Glutamatergic neuron (in vitro differentiated cells): ENCODE data around the gene NIFK. TPM values are rescaled to one million over a fixed set of nuclear protein-coding genes. Genes with fewer than 3 reads are reported as not detected.
A peak's percentile ranks its signal among the peaks of the same experiment; 100 is the strongest.

Experiments used
- DNase-seq: peaks from one replicate; pipeline ENCODE4 v3.0.0; 2022
- H3K27ac Mint-ChIP-seq: one replicate; pipeline ENCODE4 v1.8.0; 2020; ENCODE audit warnings: mild to moderate bottlenecking, mixed read lengths, inconsistent platforms; ENCODE audit not compliant: unreplicated experiment
- H3K27me3 Mint-ChIP-seq: one replicate; pipeline ENCODE4 v1.8.0; 2020; ENCODE audit warnings: mild to moderate bottlenecking, moderate library complexity, mixed read lengths, inconsistent platforms; ENCODE audit not compliant: unreplicated experiment
- H3K36me3 Mint-ChIP-seq: one replicate; pipeline ENCODE4 v1.8.0; 2020; ENCODE audit warnings: mild to moderate bottlenecking, mixed read lengths, inconsistent platforms; ENCODE audit not compliant: unreplicated experiment
- H3K4me1 Mint-ChIP-seq: one replicate; pipeline ENCODE4 v1.8.0; 2020; ENCODE audit warnings: mild to moderate bottlenecking, low read depth, mixed read lengths, inconsistent platforms; ENCODE audit not compliant: unreplicated experiment
- H3K4me3 Mint-ChIP-seq: one replicate; pipeline ENCODE4 v1.8.0; 2020; ENCODE audit warnings: mild to moderate bottlenecking, mixed read lengths, inconsistent platforms; ENCODE audit not compliant: unreplicated experiment
- H3K9me3 Mint-ChIP-seq: one replicate; pipeline ENCODE4 v1.8.0; 2020; ENCODE audit warnings: mild to moderate bottlenecking, moderate library complexity, mixed read lengths, inconsistent platforms; ENCODE audit not compliant: unreplicated experiment
- long read RNA-seq: library from polyadenylated mRNA; unstranded; transcript quantifications from one replicate; pipeline ENCODE4 v2.0.0, GENCODE V29; 2020; ENCODE audit not compliant: unreplicated experiment
- total RNA-seq: library from RNA; stranded (reverse); fragmentation: NEBNext Ultra II Directional; extraction: Animal tissue kit (Norgen Biotek cat#: 25700); gene quantifications from one replicate; pipeline ENCODE4 v1.2.1, GENCODE V29; 2021; ENCODE audit not compliant: unreplicated experiment
- TF ChIP-seq, protein P1 (sequence below): fragments of 200-600 bp; sonication (generic); IDR thresholded peaks from one replicate; pipeline ENCODE4 v1.5.0; 2021; ENCODE audit not compliant: partially characterized antibody, unreplicated experiment

The NIFK gene
- 38.5 TPM for total RNA-seq
- long read RNA-seq, transcript NIFK-205 (4 exons, 1,096 nt) = minor isoform, 7 of 30 reads
- long read RNA-seq, transcript NIFK-201 (7 exons, 1,734 nt) = major isoform, 20 of 30 reads
- long read RNA-seq, partial matches to known transcripts = 1 of 30 reads
- long read RNA-seq, other reads (novel, unspliced or antisense) = 2 of 30 reads

GRCh38 chr2:121736462-121737336 lies at the start of gene NIFK:
TSS of gene NIFK (minus strand) at chr2:121736875. CDS start at chr2:121736850, 25 bp downstream.
- TF ChIP-seq, protein P1, sequence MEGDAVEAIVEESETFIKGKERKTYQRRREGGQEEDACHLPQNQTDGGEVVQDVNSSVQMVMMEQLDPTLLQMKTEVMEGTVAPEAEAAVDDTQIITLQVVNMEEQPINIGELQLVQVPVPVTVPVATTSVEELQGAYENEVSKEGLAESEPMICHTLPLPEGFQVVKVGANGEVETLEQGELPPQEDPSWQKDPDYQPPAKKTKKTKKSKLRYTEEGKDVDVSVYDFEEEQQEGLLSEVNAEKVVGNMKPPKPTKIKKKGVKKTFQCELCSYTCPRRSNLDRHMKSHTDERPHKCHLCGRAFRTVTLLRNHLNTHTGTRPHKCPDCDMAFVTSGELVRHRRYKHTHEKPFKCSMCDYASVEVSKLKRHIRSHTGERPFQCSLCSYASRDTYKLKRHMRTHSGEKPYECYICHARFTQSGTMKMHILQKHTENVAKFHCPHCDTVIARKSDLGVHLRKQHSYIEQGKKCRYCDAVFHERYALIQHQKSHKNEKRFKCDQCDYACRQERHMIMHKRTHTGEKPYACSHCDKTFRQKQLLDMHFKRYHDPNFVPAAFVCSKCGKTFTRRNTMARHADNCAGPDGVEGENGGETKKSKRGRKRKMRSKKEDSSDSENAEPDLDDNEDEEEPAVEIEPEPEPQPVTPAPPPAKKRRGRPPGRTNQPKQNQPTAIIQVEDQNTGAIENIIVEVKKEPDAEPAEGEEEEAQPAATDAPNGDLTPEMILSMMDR = no peak
- Mint-ChIP-seq H3K36me3 (no peaks in the 10 kb centered on the region), H3K4me3 (peak within 1 kb of the TSS; percentile 90), H3K4me1 (peaks cover 3% of the 10 kb centered on the region), H3K9me3 (peaks cover 3% of the 10 kb centered on the region), H3K27ac (peak within 1 kb of the TSS; percentile 87), H3K27me3 (peaks cover 2% of the 10 kb centered on the region)
- peak; percentile 100 for DNase-seq

DNA sequence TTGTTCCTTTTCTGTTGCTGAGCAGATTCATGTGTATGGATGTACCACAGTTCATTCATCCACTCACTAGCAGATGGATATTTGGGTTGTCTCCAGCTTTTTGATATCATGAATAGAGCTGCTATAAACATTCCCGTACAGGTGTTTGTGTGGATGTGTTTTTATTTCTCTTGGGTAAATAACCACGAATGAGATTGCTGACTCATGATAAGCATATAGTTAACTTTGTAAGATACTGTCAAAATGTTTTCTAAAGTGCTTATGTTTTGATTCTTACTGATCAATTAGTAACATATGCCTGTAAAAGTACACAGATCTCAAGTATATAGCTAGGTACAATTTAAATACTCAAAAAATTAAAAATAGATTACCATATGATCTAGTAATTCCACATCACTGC lies 46.5 kb upstream of the NIFK start:
- no peaks in the 10 kb centered on the region for H3K4me1 Mint-ChIP-seq
- TF ChIP-seq, protein P1 = no peak
- no peaks in the 10 kb centered on the region for H3K27me3 Mint-ChIP-seq

DNA sequence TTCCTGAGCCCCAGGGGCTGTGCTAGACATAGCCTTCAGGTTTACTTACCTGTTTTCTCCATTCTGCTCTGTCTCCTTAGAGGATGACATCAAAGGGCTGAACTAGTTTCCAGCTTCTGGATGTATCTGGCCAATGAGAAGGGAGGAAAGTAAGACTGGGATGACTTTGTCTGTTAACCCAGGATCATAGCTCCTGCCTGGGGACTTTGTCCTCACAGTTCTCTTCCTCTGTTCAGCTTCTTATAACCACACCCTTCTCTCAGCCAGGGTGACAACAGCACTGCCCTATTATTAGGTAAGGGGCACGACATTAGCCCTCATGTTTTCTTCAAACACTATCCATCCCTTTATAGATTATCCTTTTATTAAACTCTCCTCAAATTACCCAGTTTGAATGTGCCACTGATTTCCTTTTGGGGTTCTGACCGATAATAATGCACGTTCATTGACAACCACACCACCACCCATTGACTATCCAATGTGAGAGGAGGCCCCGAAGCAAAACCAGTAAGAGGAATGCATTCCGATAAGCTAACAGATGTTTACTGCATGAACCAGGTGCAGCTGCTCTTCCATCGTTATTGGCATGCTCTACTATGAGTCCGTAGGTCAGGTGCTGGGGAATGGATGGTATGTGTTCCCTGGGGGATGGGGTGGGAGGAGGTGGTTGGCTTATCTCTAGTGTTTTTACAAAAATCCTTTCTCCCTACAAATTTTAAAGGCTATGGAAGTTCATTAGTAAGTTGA lies 42.2 kb upstream of the NIFK start:
- Mint-ChIP-seq H3K4me1 (peaks cover 11% of the 10 kb centered on the region), H3K9me3 (peaks cover 3% of the 10 kb centered on the region), H3K4me3 (no peak overlapping the region), H3K27me3 (peaks cover 7% of the 10 kb centered on the region), H3K27ac (no peak overlapping the region), H3K36me3 (peaks cover 4% of the 10 kb centered on the region)
- TF ChIP-seq, protein P1 = no peak
- DNase-seq = no peak

More for the DNA sequence above, 46.5 kb upstream of the NIFK start:
- Mint-ChIP-seq H3K4me3 (no peak overlapping the region), H3K27ac (no peak overlapping the region), H3K36me3 (no peaks in the 10 kb centered on the region), H3K9me3 (no peaks in the 10 kb centered on the region)
- DNase-seq = no peak

DNA sequence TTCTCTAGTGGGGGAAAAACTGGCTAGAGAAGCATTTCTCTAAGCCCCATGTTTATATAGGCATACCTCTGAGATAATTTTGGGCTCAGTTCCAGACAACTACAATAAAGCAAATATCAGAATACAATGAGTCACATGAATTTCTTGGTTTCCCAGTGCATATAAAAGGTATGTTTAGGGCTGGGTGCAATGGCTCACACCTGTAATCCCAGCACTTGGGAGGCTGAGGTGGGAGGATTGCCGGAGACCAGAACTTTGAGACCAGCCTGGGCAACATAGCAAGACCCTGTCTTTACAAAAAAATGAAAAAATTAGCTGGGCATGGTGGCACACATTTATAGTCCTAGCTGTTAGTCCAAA lies 41.0 kb upstream of the NIFK start:
- no peak for DNase-seq

More for the DNA sequence above, 41.0 kb upstream of the NIFK start:
- TF ChIP-seq, protein P1 = no peak
- H3K4me1 Mint-ChIP-seq = peaks cover 16% of the 10 kb centered on the region
- H3K27ac Mint-ChIP-seq = no peak overlapping the region
- peaks cover 7% of the 10 kb centered on the region for H3K27me3 Mint-ChIP-seq
- H3K4me3 Mint-ChIP-seq = no peak overlapping the region
- H3K9me3 Mint-ChIP-seq = peaks cover 3% of the 10 kb centered on the region
- H3K36me3 Mint-ChIP-seq = peaks cover 4% of the 10 kb centered on the region
